Measurements from ENCODE around the gene MBTPS1.

GRCh38 chr16:84021488-84021887, 95.3 kb downstream of the MBTPS1 start:
- TF ChIP-seq, protein P1, sequence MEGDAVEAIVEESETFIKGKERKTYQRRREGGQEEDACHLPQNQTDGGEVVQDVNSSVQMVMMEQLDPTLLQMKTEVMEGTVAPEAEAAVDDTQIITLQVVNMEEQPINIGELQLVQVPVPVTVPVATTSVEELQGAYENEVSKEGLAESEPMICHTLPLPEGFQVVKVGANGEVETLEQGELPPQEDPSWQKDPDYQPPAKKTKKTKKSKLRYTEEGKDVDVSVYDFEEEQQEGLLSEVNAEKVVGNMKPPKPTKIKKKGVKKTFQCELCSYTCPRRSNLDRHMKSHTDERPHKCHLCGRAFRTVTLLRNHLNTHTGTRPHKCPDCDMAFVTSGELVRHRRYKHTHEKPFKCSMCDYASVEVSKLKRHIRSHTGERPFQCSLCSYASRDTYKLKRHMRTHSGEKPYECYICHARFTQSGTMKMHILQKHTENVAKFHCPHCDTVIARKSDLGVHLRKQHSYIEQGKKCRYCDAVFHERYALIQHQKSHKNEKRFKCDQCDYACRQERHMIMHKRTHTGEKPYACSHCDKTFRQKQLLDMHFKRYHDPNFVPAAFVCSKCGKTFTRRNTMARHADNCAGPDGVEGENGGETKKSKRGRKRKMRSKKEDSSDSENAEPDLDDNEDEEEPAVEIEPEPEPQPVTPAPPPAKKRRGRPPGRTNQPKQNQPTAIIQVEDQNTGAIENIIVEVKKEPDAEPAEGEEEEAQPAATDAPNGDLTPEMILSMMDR (IDR thresholded peaks at IDR 0.05), result no peak
- TF ChIP-seq EP300 (IDR thresholded peaks at IDR 0.05) (no peak), POLR2A (IDR thresholded peaks at IDR 0.05) (no peak)

Data from ovary (tissue), 3 donors.